H1 (cell line): ENCODE results near the gene FTSJ3. TPM values are rescaled to one million over a fixed set of nuclear protein-coding genes. Genes with fewer than 3 reads are reported as not detected.

ENCODE experiments used
- POLR2A ChIP-seq, 2 experiments: IDR thresholded peaks; 1 replicate in 1 of 2; 2 replicates in 1 of 2; pipeline ENCODE4 v1.6.1; 2011; ENCODE audit warnings: low read depth in 2 of 2, low read length in 2 of 2, mild to moderate bottlenecking in 2 of 2; ENCODE audit errors: control extremely low read depth in 1 of 2
- POU5F1 ChIP-seq: IDR thresholded peaks from 2 replicates; pipeline ENCODE4 v1.6.1; 2011; ENCODE audit warnings: low read depth, mild to moderate bottlenecking, low read length, moderate library complexity
- TAF7 ChIP-seq: optimal IDR thresholded peaks from 2 replicates; pipeline ENCODE3; 2011; ENCODE audit warnings: low read depth, mild to moderate bottlenecking, inconsistent platforms, low read length, moderate library complexity, borderline replicate concordance
- ZNF274 ChIP-seq: IDR thresholded peaks from 2 replicates; pipeline ENCODE4 v1.7.0; 2012; ENCODE audit warnings: low read length, borderline replicate concordance; ENCODE audit errors: extremely low read depth
- polyA plus RNA-seq, 7 experiments: library from polyadenylated mRNA; depleted of rRNA in 3 of 7; stranded (reverse) in 5 of 7; unstranded in 2 of 7; fragments of >200 nt in 5 of 7; fragments of 200-250 nt in 2 of 7; gene quantifications; 1 replicate in 5 of 7; 2 replicates in 1 of 7; 4 replicates in 1 of 7; pipeline versions ENCODE4 v1.2.1 to v1.2.3, GENCODE V29; 2011 to 2013; ENCODE audit warnings: missing spikeins in 2 of 7, mixed read lengths in 2 of 7
- total RNA-seq: library from RNA; stranded (reverse); fragmentation: NEBNext Ultra II Directional; extraction: Animal tissue kit (Norgen Biotek cat#: 25700); gene quantifications from 2 replicates; pipeline ENCODE4 v1.2.1, GENCODE V29; 2021
- TF ChIP-seq, protein P1 (sequence below): IDR thresholded peaks from 2 replicates; pipeline ENCODE4 v1.6.1; 2012; ENCODE audit warnings: inconsistent platforms

The FTSJ3 gene
- total and polyA plus RNA-seq, 2 of the 8 experiments (the other 6 are each of a cell fraction or from before 2014, with no cell fraction given): 42.7 to 77.2 TPM

DNA sequence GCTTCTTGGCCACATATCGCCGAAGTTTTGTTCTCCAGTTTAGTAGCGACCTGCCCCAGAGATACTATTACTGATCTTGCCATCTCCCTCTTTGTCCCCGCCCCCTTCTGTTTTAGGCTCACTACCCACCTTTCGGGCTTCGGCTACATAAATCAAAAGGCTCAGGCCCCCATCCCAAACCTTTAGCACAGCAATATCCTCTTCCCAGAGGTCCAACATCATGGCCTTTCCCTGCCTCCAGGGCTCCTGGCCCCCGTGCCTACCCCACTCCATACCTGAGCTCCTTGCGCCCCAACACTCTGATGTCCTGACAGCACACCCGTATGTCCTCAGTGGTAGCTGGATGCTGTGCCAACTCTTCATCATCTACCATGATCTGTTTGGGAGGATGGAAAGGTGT, 3.1 kb downstream of the FTSJ3 start (continued):
- TF ChIP-seq, protein P1, sequence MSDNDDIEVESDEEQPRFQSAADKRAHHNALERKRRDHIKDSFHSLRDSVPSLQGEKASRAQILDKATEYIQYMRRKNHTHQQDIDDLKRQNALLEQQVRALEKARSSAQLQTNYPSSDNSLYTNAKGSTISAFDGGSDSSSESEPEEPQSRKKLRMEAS: no peak
- TF ChIP-seq TAF7 (no peak), POLR2A (IDR thresholded peaks at IDR 0.05; ENCODE audit: control extremely low read depth in 1 of 2, low read depth in 2 of 2, low read length in 2 of 2) (no peak), ZNF274 (no peak), POU5F1 (no peak)
